GM21423 (cell line): Measurements from ENCODE around the gene FOXP1.

Source experiments
- ATAC-seq: cut with Tn5 transposase; IDR thresholded peaks from one replicate; pipeline ENCODE4 v1.9.1; 2021; ENCODE audit warnings: mild to moderate bottlenecking, moderate library complexity; ENCODE audit not compliant: unreplicated experiment

The FOXP1 gene

GRCh38 chr3:71251156-71251775 lies 332.3 kb downstream of the FOXP1 start:
- ATAC-seq: no peak

- ATAC-seq: no peak
Observed at GRCh38 chr3:71250026-71250425, 333.5 kb downstream of the FOXP1 start.

DNA sequence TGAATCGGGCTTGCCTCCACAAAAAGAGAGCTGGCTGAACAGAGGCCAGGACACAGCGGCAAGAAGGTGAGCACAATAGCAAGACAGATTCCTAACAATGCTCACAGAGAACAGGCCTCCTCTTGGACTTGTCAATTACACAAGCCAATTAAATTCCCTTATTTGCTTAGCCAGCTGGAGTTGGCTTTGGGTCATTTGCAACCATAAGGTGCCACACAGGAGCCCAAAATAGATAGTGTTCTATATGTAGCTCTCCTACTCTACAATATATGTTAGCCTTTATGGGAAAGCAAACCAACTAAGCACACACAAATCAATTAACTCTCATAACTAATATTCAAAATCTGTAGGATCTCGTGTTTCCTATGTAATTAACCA lies 335.6 kb downstream of the FOXP1 start:
- no peak for ATAC-seq

GRCh38 chr3:71247221-71247957 lies 336.1 kb downstream of the FOXP1 start:
- no peak for ATAC-seq

GRCh38 chr3:71245971-71246880 lies 337.3 kb downstream of the FOXP1 start:
- ATAC-seq: no peak

GRCh38 chr3:71244826-71245488 lies 338.6 kb downstream of the FOXP1 start:
- no peak for ATAC-seq

- ATAC-seq: no peak
Observed at GRCh38 chr3:71244153-71244825, 339.2 kb downstream of the FOXP1 start.

DNA sequence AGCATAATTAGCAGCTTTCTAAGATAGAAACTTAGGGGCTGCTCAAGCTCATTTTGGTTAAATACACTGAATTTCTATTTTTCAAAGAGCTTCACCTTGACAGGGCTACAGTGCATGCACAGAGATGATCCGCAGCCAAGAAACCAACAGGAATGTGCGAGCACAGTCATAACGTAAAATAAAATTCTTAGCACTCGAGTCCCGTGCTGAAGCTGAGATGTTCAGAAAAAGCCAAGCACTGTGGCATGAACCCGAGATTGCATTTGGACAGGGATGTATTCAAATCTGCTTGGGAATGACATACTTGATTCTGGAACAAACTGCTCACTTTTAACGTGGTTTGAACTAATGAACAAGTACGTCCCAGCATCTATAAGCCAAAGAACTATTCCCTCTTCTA lies 340.3 kb downstream of the FOXP1 start:
- ATAC-seq: no peak

GRCh38 chr3:71241981-71242560 lies 341.5 kb downstream of the FOXP1 start:
- ATAC-seq: no peak

DNA sequence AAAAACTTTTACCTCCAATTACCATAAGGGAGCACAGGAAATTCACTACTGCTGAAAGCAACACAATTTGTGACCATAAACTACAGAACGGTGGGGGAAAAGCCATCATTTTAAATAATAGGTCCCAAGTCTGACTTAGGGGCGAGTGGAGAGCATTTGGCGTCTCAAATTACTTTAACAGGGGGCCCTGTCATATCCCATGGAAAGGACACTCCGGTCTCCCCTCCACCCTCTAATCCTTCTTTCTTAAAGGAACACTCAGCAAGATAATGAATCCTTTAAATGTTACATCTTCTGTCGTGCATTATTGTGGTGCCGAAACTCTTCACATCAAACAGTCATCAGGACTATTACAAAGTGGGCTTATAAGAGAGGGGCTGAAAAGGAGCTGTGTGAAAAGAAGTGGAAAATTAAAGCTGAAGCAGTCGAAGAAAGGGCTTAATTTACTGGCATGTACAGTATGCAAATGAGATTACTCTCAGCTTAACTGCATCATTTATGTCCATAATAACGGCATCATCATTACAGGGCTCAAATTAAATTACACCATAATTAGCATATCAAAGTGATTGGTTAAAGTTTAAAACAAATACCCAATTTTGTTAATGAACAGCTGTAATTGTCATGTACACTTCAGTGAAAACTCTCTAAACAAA lies 342.2 kb downstream of the FOXP1 start:
- no peak for ATAC-seq

GRCh38 chr3:71240034-71240433 lies 343.5 kb downstream of the FOXP1 start:
- ATAC-seq: no peak

DNA sequence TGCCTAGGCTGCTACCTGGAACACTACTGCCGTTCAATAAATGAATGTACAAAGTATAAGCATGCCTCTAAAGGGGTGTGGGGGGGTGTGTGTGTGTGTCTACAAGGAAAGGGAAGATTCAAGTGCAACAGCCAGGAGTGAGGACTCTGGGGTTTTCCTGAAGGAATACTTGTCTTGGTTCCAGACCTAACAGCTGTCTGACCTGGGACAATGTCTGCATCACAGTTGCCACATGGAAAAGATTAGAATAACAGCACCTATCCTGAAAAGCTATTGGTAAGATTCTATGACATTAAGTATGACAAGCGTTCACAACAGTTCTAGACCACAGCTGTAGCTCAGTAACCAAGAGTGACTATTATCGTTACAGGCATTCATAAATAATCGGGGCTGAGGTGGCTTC lies 345.2 kb downstream of the FOXP1 start:
- no peak for ATAC-seq

DNA sequence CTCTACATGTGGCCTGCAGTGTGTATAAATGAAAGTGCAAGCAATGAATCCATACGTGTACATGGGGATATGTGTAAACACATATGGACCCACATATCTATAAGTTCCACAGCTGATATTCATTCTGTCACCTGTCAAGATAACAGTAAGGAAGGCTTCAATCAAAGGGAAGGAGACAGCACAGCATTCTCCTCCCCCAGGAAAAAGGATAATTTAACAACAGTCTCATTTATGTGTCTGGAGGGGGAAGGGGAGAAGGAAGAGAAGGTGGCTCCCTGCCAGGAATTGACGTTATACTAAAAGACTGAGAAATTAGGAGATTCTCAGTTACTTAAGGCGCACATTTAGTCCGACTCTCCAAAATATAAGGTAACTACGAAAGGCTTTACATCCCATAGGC lies 345.9 kb downstream of the FOXP1 start:
- no peak for ATAC-seq

- no peak for ATAC-seq
Observed at GRCh38 chr3:71235846-71236245, 347.7 kb downstream of the FOXP1 start.

GRCh38 chr3:71232895-71233294 lies 350.6 kb downstream of the FOXP1 start:
- ATAC-seq: no peak

- no peak for ATAC-seq
Observed at GRCh38 chr3:71232175-71232679, 351.3 kb downstream of the FOXP1 start.

DNA sequence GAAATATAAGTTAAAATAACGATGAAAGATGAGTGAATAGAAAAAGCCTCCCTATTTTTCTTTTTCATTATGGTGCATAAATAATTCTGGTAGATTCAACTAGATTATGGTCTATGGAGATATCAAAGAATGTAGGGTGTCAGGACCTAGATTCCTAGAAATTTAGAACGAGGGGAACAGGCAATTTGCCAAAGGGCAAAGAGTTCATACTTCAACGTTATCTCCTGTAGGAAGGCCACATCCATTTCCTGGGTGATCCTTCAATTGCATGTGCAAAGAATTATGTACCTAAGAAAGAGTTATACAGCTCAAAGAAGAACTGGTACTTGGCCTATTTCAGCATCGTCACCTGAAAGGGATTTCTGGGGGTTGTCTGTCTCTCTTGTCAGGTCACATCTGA lies 351.8 kb downstream of the FOXP1 start:
- no peak for ATAC-seq

DNA sequence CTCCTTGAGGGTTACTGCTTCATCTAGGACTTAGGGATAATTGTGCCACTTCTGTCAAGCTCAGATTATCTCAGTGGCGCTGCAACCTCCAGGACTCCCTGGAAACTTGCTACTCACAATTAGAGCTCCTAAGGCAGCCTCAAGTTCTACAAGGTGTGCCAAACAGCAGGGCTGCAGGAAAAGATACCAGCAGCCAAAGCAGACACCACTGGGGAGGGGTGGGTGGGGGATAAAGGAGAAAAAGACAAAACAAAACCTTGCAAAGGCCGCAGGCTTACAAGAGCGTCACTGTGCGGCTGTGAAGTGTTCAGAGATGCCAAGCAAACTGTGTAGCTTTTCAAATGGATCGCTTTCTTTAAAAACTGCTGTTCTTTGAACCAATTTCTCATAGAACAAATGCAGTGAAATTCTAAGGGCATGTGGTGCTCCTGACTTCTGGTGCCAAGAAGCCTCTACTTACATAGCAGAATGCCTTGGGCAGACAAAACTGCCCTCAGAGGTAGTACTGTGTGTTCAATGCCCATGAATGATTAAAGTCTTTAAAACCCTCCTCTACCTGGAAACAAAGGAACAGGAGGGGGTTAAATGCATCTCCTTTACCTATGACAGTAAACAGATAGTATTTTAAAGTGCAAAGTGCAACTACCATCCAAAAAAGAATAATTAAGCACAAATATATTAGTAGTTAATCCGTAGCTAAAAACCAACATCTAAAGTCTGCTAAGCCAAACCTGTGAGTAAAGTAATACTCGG lies 353.4 kb downstream of the FOXP1 start:
- ATAC-seq: no peak
